NCI-H82 (cell line): ENCODE measurements around the gene GSTA2.
"Not testable (repeated sequence)": the region's sequence is repeated elsewhere in the genome, so short reads cannot be mapped to it uniquely, and the experiment has no call there.

Source experiments
- DNase-seq: peaks from one replicate; lab custom pipeline; 2025; lab: John Stamatoyannopoulos, UW

Gene GSTA2

GRCh38 chr6:52725535-52726192, 37.6 kb downstream of the GSTA2 start:
- peak; percentile 39 for DNase-seq

- DNase-seq = no peak
These were observed 38.1 kb downstream of the GSTA2 start for GRCh38 chr6:52725143-52725534.

GRCh38 chr6:52724406-52725121, 38.7 kb downstream of the GSTA2 start:
- DNase-seq = peak; percentile 83

- no peak for DNase-seq
These were observed 39.3 kb downstream of the GSTA2 start for GRCh38 chr6:52724042-52724405.

- no peak for DNase-seq
These were observed 43.0 kb downstream of the GSTA2 start for GRCh38 chr6:52720321-52720720.

- DNase-seq = no peak
These were observed 44.7 kb downstream of the GSTA2 start for GRCh38 chr6:52718550-52718949.

- DNase-seq = not testable (repeated sequence)
These were observed 48.5 kb downstream of the GSTA2 start for GRCh38 chr6:52714761-52715160.

- DNase-seq = no peak
These were observed 51.1 kb downstream of the GSTA2 start for GRCh38 chr6:52712136-52712535.

- DNase-seq = no peak
These were observed 55.2 kb downstream of the GSTA2 start for GRCh38 chr6:52707963-52708680.

GRCh38 chr6:52706001-52706400, 57.3 kb downstream of the GSTA2 start:
- no peak for DNase-seq

GRCh38 chr6:52704781-52705502, 58.3 kb downstream of the GSTA2 start:
- DNase-seq = not testable (repeated sequence)

GRCh38 chr6:52704060-52704459, 59.2 kb downstream of the GSTA2 start:
- DNase-seq = no peak
